GM12878 (cell line): ENCODE results near the gene GFRA1. TPM values are rescaled to one million over a fixed set of nuclear protein-coding genes. Genes with fewer than 3 reads are reported as not detected.

Source experiments
- ATAC-seq: fragments of 200-7000 bp; cut with Tn5 transposase; 3 replicates; pipeline ENCODE4 v1.9.1; 2020; ENCODE audit warnings: mild to moderate bottlenecking, moderate library complexity
- BruUV-seq: library from RNA; stranded (reverse); fragments of 400-500 nt; replicated peaks from 2 replicates; lab custom pipeline; 2021; lab: Mats Ljungman, UMichigan
- CTCF ChIA-PET: fragments of 300-600 bp; sonication (Branson Sonifier 250); formaldehyde crosslinking; extraction: SDS; loops from one replicate; lab custom pipeline; 2021; ENCODE audit warnings: inconsistent platforms; lab: Yijun Ruan, JAX
- POLR2A ChIA-PET: fragments of 350-600 bp; formaldehyde crosslinking; extraction: SDS; loops from one replicate; lab custom pipeline; 2021; ENCODE audit warnings: inconsistent platforms; lab: Charles Lee
- RAD21 ChIA-PET: fragments of 300-600 bp; sonication (Branson Sonifier 250); formaldehyde crosslinking; loops from one replicate; lab custom pipeline; 2023; ENCODE audit warnings: antibody characterized with exemption; ENCODE audit not compliant: unreplicated experiment; lab: Charles Lee
- SMC1A ChIA-PET: fragments of 300-600 bp; sonication (Branson Sonifier 250); formaldehyde crosslinking; loops from one replicate; lab custom pipeline; 2023; ENCODE audit not compliant: unreplicated experiment, uncharacterized antibody; lab: Charles Lee
- DNase-seq: peaks from one replicate; pipeline ENCODE4 v3.0.0-alpha.2; 2011; ENCODE audit warnings: low read depth, low spot score
- FAIRE-seq: peaks from 3 replicates; lab custom pipeline; 2011; peaks lifted over from hg19 to GRCh38; lab: Jason Lieb, UNC
- H2AFZ ChIP-seq: 2 replicates; pipeline ENCODE4 v1.6.0; 2011; ENCODE audit warnings: low read depth, low read length, control low read depth; ENCODE audit not compliant: control insufficient read depth
- H3K27ac ChIP-seq: 2 replicates; pipeline ENCODE4 v1.5.1; 2011; ENCODE audit warnings: control low read depth; ENCODE audit not compliant: control insufficient read depth, insufficient read depth
- H3K27me3 ChIP-seq, 2 experiments: replicated peaks in 1 of 2; 2 replicates each; pipeline versions ENCODE4 v1.6.0 to v1.6.1; 2011; ENCODE audit warnings: low read length in 1 of 2; ENCODE audit not compliant: control insufficient read depth in 2 of 2, insufficient read depth in 2 of 2
- H3K36me3 ChIP-seq, 2 experiments: 2 replicates each; pipeline ENCODE4 v1.5.1; 2011; ENCODE audit warnings: low read length in 1 of 2; ENCODE audit not compliant: control insufficient read depth in 2 of 2, insufficient read depth in 2 of 2
- H3K4me1 ChIP-seq: 2 replicates; pipeline ENCODE4 v1.6.1; 2011; ENCODE audit warnings: mild to moderate bottlenecking, low read length, moderate library complexity, mixed read lengths; ENCODE audit not compliant: control insufficient read depth, insufficient read depth
- H3K4me2 ChIP-seq: 2 replicates; pipeline ENCODE4 v1.6.0; 2011; ENCODE audit warnings: control low read depth; ENCODE audit not compliant: control insufficient read depth, insufficient read depth
- H3K4me3 ChIP-seq: fragments of 200-600 bp; sonication (generic); 2 replicates; pipeline ENCODE4 v1.5.1; 2016
- H3K79me2 ChIP-seq: 2 replicates; pipeline ENCODE4 v1.6.0; 2011; ENCODE audit warnings: low read length; ENCODE audit not compliant: control insufficient read depth, insufficient read depth
- H3K9ac ChIP-seq: 2 replicates; pipeline ENCODE4 v1.8.0; 2011; ENCODE audit warnings: low read length, control low read depth, mixed read lengths; ENCODE audit not compliant: control insufficient read depth, insufficient read depth
- H3K9me3 ChIP-seq: replicated peaks from 3 replicates; pipeline ENCODE4 v1.5.1; 2011; ENCODE audit warnings: mild to moderate bottlenecking, low read length; ENCODE audit not compliant: control insufficient read depth, insufficient read depth
- H4K20me1 ChIP-seq: 2 replicates; pipeline ENCODE4 v1.6.0; 2011; ENCODE audit not compliant: control insufficient read depth, insufficient read depth
- BACH1 ChIP-seq: fragments of 450-650 bp; IDR thresholded peaks from 2 replicates; pipeline ENCODE4 v1.6.1; 2017; ENCODE audit warnings: mild to moderate bottlenecking, borderline replicate concordance
- CBFB ChIP-seq: IDR thresholded peaks from 2 replicates; pipeline ENCODE4 v1.6.1; 2016; ENCODE audit warnings: antibody characterized with exemption, low read depth
- CHD4 ChIP-seq: fragments of 200-600 bp; sonication (generic); IDR thresholded peaks from 2 replicates; pipeline ENCODE4 v1.6.1; 2016; ENCODE audit warnings: mild to moderate bottlenecking
- CREB1 ChIP-seq: IDR thresholded peaks from 2 replicates; pipeline ENCODE4 v1.6.1; 2012; ENCODE audit warnings: low read depth, mild to moderate bottlenecking, inconsistent platforms
- CTCF ChIP-seq, 3 experiments: IDR thresholded peaks in 2 of 3; conservative IDR thresholded peaks in 1 of 3; 2 replicates each; pipeline ENCODE4 v1.5.1; 2011; ENCODE audit warnings: low read depth in 3 of 3, low read length in 3 of 3, mild to moderate bottlenecking in 3 of 3, control low read depth in 2 of 3, moderate library complexity in 2 of 3, inconsistent platforms in 1 of 3, mixed read lengths in 1 of 3; ENCODE audit not compliant: control insufficient read depth in 2 of 3, insufficient read depth in 1 of 3; ENCODE audit errors: extremely low read depth in 1 of 3
- JUNB ChIP-seq: IDR thresholded peaks from 2 replicates; pipeline ENCODE4 v1.6.1; 2016; ENCODE audit warnings: antibody characterized with exemption, mild to moderate bottlenecking
- MEF2A ChIP-seq: IDR thresholded peaks from 2 replicates; pipeline ENCODE4 v1.6.1; 2011; ENCODE audit warnings: low read depth, mild to moderate bottlenecking, low read length, moderate library complexity; ENCODE audit not compliant: insufficient read depth
- NFYA ChIP-seq: IDR thresholded peaks from 2 replicates; pipeline ENCODE4 v1.6.1; 2011; ENCODE audit warnings: low read depth, mild to moderate bottlenecking, low read length, improper control_type of control experiment, borderline replicate concordance
- NR2F1 ChIP-seq: fragments of 450-650 bp; conservative IDR thresholded peaks from 2 replicates; pipeline ENCODE4 v1.6.1; 2017; ENCODE audit warnings: mild to moderate bottlenecking
- RBBP5 ChIP-seq: fragments of 200-600 bp; sonication (generic); conservative IDR thresholded peaks from 2 replicates; pipeline ENCODE4 v1.6.1; 2016
- SIX5 ChIP-seq: IDR thresholded peaks from 2 replicates; pipeline ENCODE4 v1.6.1; 2011; ENCODE audit warnings: mild to moderate bottlenecking, low read depth, low read length, moderate library complexity; ENCODE audit not compliant: severe bottlenecking
- SMARCA5 ChIP-seq: fragments of 450-650 bp; IDR thresholded peaks from 2 replicates; pipeline ENCODE4 v1.6.1; 2017; ENCODE audit warnings: mild to moderate bottlenecking
- TAF1 ChIP-seq: IDR thresholded peaks from 2 replicates; pipeline ENCODE4 v1.6.1; 2011; ENCODE audit warnings: mild to moderate bottlenecking, low read depth, low read length, borderline replicate concordance
- TBL1XR1 ChIP-seq: IDR thresholded peaks from 2 replicates; pipeline ENCODE4 v1.6.1; 2012; ENCODE audit warnings: low read depth, low read length, improper control_type of control experiment
- USF2 ChIP-seq: IDR thresholded peaks from 2 replicates; pipeline ENCODE4 v1.6.1; 2011; ENCODE audit warnings: low read depth, low read length, improper control_type of control experiment, borderline replicate concordance
- ZNF24 ChIP-seq: fragments of 450-650 bp; IDR thresholded peaks from 2 replicates; pipeline ENCODE4 v1.6.1; 2017; ENCODE audit warnings: antibody characterized with exemption, mild to moderate bottlenecking
- WGBS: methylation state at CpG from one replicate; pipeline ENCODE4 v1.1.6; 2016; ENCODE audit warnings: low lambda C conversion rate; ENCODE audit not compliant: insufficient replicate concordance, insufficient coverage; ENCODE audit errors: missing lambda C conversion rate; 5-methylcytosine and 5-hydroxymethylcytosine counted together
- in situ Hi-C: fragments of 300-500 bp; cut with MboI; formaldehyde crosslinking; loops from 9 replicates; pipeline ENCODE4 v1.14.3; 2018; ENCODE audit warnings: mixed read lengths
- intact Hi-C: fragments of 100-400 bp; cut with micrococcal nuclease; formaldehyde crosslinking; loops from one replicate; pipeline ENCODE4 v1.14.2; 2022; ENCODE audit not compliant: unreplicated experiment
- polyA plus RNA-seq, 11 experiments: library from polyadenylated mRNA; depleted of rRNA in 4 of 11; unstranded in 6 of 11; stranded (reverse) in 5 of 11; fragments of >200 nt; fragmentation: Nextera tagmentation in 4 of 11; fragmentation: Illumina TruSeq in 1 of 11; extraction: Ambion mirVana in 4 of 11; extraction: Trizol in 1 of 11; gene quantifications; 1 replicate in 1 of 11; 2 replicates in 10 of 11; pipeline versions ENCODE4 v1.2.1 to v1.2.3, GENCODE V29; 2011 to 2016; ENCODE audit warnings: inconsistent platforms in 2 of 11, missing spikeins in 2 of 11, low read depth in 1 of 11
- total RNA-seq, 4 experiments: library from RNA; depleted of rRNA in 3 of 4; stranded (reverse); fragments of >200 nt in 3 of 4; fragmentation: Illumina TruSeq in 1 of 4; extraction: Trizol in 1 of 4; gene quantifications; 2 replicates each; pipeline versions ENCODE4 v1.2.1 to v1.2.3, GENCODE V29; 2013 to 2021

Gene GFRA1
- total and polyA plus RNA-seq, 10 of the 15 experiments (the other 5 are each of a cell fraction or from before 2014, with no cell fraction given): 0.05 to 0.19 TPM; not detected in 8

GRCh38 chr10:116223289-116223688 lies 49.7 kb downstream of the GFRA1 start:
- WGBS: 4% methylated on average over 3 of the region's 3 CpGs
- ChIA-PET CTCF (no interaction called here), RAD21 (no interaction called here), SMC1A (no interaction called here), POLR2A (no interaction called here)
- no peaks in the 10 kb centered on the region for H3K4me1 ChIP-seq
- H3K4me3 ChIP-seq: no peak overlapping the region
- H3K9me3 ChIP-seq: no peaks in the 10 kb centered on the region
- FAIRE-seq (no peak), ATAC-seq (no peak), DNase-seq (no peak)
- intact Hi-C loops (no loop called here), in situ Hi-C loops (no loop called here)
- H3K4me2 ChIP-seq: no peak overlapping the region
- H3K79me2 ChIP-seq: no peaks in the 10 kb centered on the region
- H3K27ac ChIP-seq: no peak overlapping the region
- no peak overlapping the region for H3K9ac ChIP-seq
- H4K20me1 ChIP-seq: no peaks in the 10 kb centered on the region
- no TSS peak for BruUV-seq
- no peak overlapping the region for H2AFZ ChIP-seq
- no peaks in the 10 kb centered on the region for H3K27me3 ChIP-seq
- no peaks in the 10 kb centered on the region for H3K36me3 ChIP-seq
- TF ChIP-seq CTCF (IDR thresholded peaks at IDR 0.05 in 2 of 3, conservative IDR thresholded peaks at IDR 0.05 in 1 of 3; ENCODE audit: control insufficient read depth in 2 of 3, extremely low read depth in 1 of 3, insufficient read depth in 1 of 3, low read depth in 3 of 3, low read length in 3 of 3): no peak
- TF ChIP-seq TAF1: no peak
- TF ChIP-seq RBBP5: no peak
- no peak for TF ChIP-seq CREB1
- no peak for TF ChIP-seq SIX5
- no peak for TF ChIP-seq MEF2A
- no peak for TF ChIP-seq NFYA
- no peak for TF ChIP-seq USF2
- no peak for TF ChIP-seq CBFB
- no peak for TF ChIP-seq NR2F1
- TF ChIP-seq CHD4: no peak
- no peak for TF ChIP-seq TBL1XR1
- TF ChIP-seq ZNF24: no peak
- no peak for TF ChIP-seq JUNB
- no peak for TF ChIP-seq SMARCA5
- TF ChIP-seq BACH1: no peak
